ENCODE measurements around the gene ATP5F1A.

DNA sequence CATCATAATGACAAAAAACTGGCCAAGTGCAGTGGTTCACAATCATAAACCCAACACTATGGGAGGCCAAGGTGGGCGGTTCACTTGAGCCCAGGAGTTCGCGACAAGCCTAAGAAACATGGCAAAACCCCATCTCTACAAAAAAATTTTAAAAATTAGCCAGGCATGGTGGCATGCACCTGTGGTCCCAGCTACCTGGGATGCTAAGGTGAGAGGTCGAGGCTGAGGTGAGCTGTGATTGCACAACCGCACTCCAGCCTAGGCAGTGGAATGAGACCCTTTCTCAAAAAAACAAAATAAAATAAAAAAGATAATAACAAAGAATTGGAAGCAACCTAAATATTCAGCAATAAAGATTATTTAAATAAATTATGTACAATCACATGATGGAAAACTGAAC lies 47.8 kb downstream of the ATP5F1A start:
- TF ChIP-seq, protein P1, sequence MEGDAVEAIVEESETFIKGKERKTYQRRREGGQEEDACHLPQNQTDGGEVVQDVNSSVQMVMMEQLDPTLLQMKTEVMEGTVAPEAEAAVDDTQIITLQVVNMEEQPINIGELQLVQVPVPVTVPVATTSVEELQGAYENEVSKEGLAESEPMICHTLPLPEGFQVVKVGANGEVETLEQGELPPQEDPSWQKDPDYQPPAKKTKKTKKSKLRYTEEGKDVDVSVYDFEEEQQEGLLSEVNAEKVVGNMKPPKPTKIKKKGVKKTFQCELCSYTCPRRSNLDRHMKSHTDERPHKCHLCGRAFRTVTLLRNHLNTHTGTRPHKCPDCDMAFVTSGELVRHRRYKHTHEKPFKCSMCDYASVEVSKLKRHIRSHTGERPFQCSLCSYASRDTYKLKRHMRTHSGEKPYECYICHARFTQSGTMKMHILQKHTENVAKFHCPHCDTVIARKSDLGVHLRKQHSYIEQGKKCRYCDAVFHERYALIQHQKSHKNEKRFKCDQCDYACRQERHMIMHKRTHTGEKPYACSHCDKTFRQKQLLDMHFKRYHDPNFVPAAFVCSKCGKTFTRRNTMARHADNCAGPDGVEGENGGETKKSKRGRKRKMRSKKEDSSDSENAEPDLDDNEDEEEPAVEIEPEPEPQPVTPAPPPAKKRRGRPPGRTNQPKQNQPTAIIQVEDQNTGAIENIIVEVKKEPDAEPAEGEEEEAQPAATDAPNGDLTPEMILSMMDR (IDR thresholded peaks at IDR 0.05) = no peak
- no peak for TF ChIP-seq POLR2AphosphoS5 (IDR thresholded peaks at IDR 0.05)
- no peak for TF ChIP-seq POLR2A (IDR thresholded peaks at IDR 0.05)

Measured in upper lobe of left lung (tissue), 4 donors.